Measurements from ENCODE around the gene USP53. TPM values are rescaled to one million over a fixed set of nuclear protein-coding genes. Genes with fewer than 3 reads are reported as not detected.

Gene USP53
- total RNA-seq, 1 donor from 2014 or later: 3.3 TPM

GRCh38 chr4:119314356-119314755 lies 101.8 kb downstream of the USP53 start:
- no peaks in the 10 kb centered on the region for H3K4me1 Mint-ChIP-seq (ENCODE audit: low read depth, unreplicated experiment)
- no peaks in the 10 kb centered on the region for H3K36me3 Mint-ChIP-seq (ENCODE audit: unreplicated experiment)
- peaks cover 2% of the 10 kb centered on the region for H3K27me3 Mint-ChIP-seq (ENCODE audit: unreplicated experiment)
- no peak for DNase-seq
- TF ChIP-seq CTCF (IDR thresholded peaks at IDR 0.05; ENCODE audit: partially characterized antibody, unreplicated experiment): no peak
- no peaks in the 10 kb centered on the region for H3K9me3 Mint-ChIP-seq (ENCODE audit: unreplicated experiment)
- H3K4me3 Mint-ChIP-seq (ENCODE audit: unreplicated experiment): no peak overlapping the region
- H3K27ac Mint-ChIP-seq (ENCODE audit: unreplicated experiment): no peak overlapping the region

GRCh38 chr4:119315036-119315435 lies 102.5 kb downstream of the USP53 start:
- Mint-ChIP-seq H3K27ac (ENCODE audit: unreplicated experiment) (no peak overlapping the region), H3K4me1 (ENCODE audit: low read depth, unreplicated experiment) (no peaks in the 10 kb centered on the region), H3K36me3 (ENCODE audit: unreplicated experiment) (no peaks in the 10 kb centered on the region), H3K27me3 (ENCODE audit: unreplicated experiment) (peaks cover 2% of the 10 kb centered on the region), H3K4me3 (ENCODE audit: unreplicated experiment) (no peak overlapping the region), H3K9me3 (ENCODE audit: unreplicated experiment) (no peaks in the 10 kb centered on the region)
- no peak for TF ChIP-seq CTCF (IDR thresholded peaks at IDR 0.05; ENCODE audit: partially characterized antibody, unreplicated experiment)
- DNase-seq: no peak

GRCh38 chr4:119317990-119318389 lies 105.5 kb downstream of the USP53 start:
- Mint-ChIP-seq H3K4me3 (ENCODE audit: unreplicated experiment) (no peak overlapping the region), H3K36me3 (ENCODE audit: unreplicated experiment) (no peaks in the 10 kb centered on the region), H3K27me3 (ENCODE audit: unreplicated experiment) (peaks cover 1% of the 10 kb centered on the region), H3K4me1 (ENCODE audit: low read depth, unreplicated experiment) (no peaks in the 10 kb centered on the region), H3K9me3 (ENCODE audit: unreplicated experiment) (no peaks in the 10 kb centered on the region), H3K27ac (ENCODE audit: unreplicated experiment) (no peak overlapping the region)
- TF ChIP-seq CTCF (IDR thresholded peaks at IDR 0.05; ENCODE audit: partially characterized antibody, unreplicated experiment): no peak
- no peak for DNase-seq

- Mint-ChIP-seq H3K27ac (ENCODE audit: unreplicated experiment) (no peak within 1 kb of the TSS), H3K36me3 (ENCODE audit: unreplicated experiment) (no peaks in the 10 kb centered on the region), H3K4me3 (ENCODE audit: unreplicated experiment) (no peak within 1 kb of the TSS), H3K9me3 (ENCODE audit: unreplicated experiment) (no peaks in the 10 kb centered on the region), H3K4me1 (ENCODE audit: low read depth, unreplicated experiment) (no peaks in the 10 kb centered on the region), H3K27me3 (ENCODE audit: unreplicated experiment) (no peaks in the 10 kb centered on the region)
- TF ChIP-seq CTCF (IDR thresholded peaks at IDR 0.05; ENCODE audit: partially characterized antibody, unreplicated experiment): no peak
- no peak for DNase-seq
These were observed 109.6 kb downstream of the USP53 start, which contains the start of gene FABP2 for GRCh38 chr4:119321921-119322687. FABP2 (minus strand) TSS chr4:119322138; CDS start chr4:119322102, 36 bp downstream.

GRCh38 chr4:119328695-119329094 lies 116.2 kb downstream of the USP53 start:
- Mint-ChIP-seq H3K27me3 (ENCODE audit: unreplicated experiment) (no peaks in the 10 kb centered on the region), H3K27ac (ENCODE audit: unreplicated experiment) (no peak overlapping the region), H3K4me1 (ENCODE audit: low read depth, unreplicated experiment) (no peaks in the 10 kb centered on the region), H3K9me3 (ENCODE audit: unreplicated experiment) (no peaks in the 10 kb centered on the region), H3K4me3 (ENCODE audit: unreplicated experiment) (no peak overlapping the region), H3K36me3 (ENCODE audit: unreplicated experiment) (no peaks in the 10 kb centered on the region)
- no peak for DNase-seq
- no peak for TF ChIP-seq CTCF (IDR thresholded peaks at IDR 0.05; ENCODE audit: partially characterized antibody, unreplicated experiment)

All from glutamatergic neuron (in vitro differentiated cells).